Omental fat pad (tissue), 4 donors: ENCODE measurements around the gene ARHGAP15. TPM values are rescaled to one million over a fixed set of nuclear protein-coding genes. Genes with fewer than 3 reads are reported as not detected.

Experiments used
- ATAC-seq: fragments of 150-250 bp; one replicate; pipeline ENCODE4 v1.9.1; 2016; ENCODE audit warnings: mild to moderate bottlenecking, moderate library complexity; ENCODE audit not compliant: low FRiP score
- DNase-seq: peaks from one replicate; pipeline ENCODE4 v3.0.0-alpha.2; 2019; ENCODE audit warnings: low spot score
- CTCF ChIP-seq, 3 donors: fragments of 450-650 bp; IDR thresholded peaks; one replicate each; pipeline ENCODE4 v1.5.1; 2016 to 2017; ENCODE audit warnings: antibody characterized with exemption in 3 of 3, mild to moderate bottlenecking in 3 of 3, moderate library complexity in 2 of 3
- total RNA-seq, 4 donors: library from RNA; depleted of rRNA; stranded (reverse); fragments of >200 nt; gene quantifications; one replicate each; pipeline ENCODE4 v1.1.0, GENCODE V29; 2016

ARHGAP15 gene
- total RNA-seq, 4 donors from 2014 or later = 12.2 to 27.6 (median 20.7) TPM

- ATAC-seq = no peak
- TF ChIP-seq CTCF (IDR thresholded peaks at IDR 0.05) = no peak
Observed at GRCh38 chr2:143635936-143636335, 506.7 kb downstream of the ARHGAP15 start.

GRCh38 chr2:143640826-143641225, 511.6 kb downstream of the ARHGAP15 start:
- ATAC-seq (no peak), DNase-seq (no peak)
- TF ChIP-seq CTCF (IDR thresholded peaks at IDR 0.05) = no peak

More at GRCh38 chr2:143635936-143636335, 506.7 kb downstream of the ARHGAP15 start:
- no peak for DNase-seq

- DNase-seq = no peak
- no peak for TF ChIP-seq CTCF (IDR thresholded peaks at IDR 0.05)
- no peak for ATAC-seq
Observed at GRCh38 chr2:143645921-143646645, 516.9 kb downstream of the ARHGAP15 start.

GRCh38 chr2:143649226-143649740, 520.1 kb downstream of the ARHGAP15 start:
- DNase-seq (no peak), ATAC-seq (no peak)
- TF ChIP-seq CTCF (IDR thresholded peaks at IDR 0.05) = no peak

GRCh38 chr2:143652692-143653091, 523.5 kb downstream of the ARHGAP15 start:
- no peak for ATAC-seq
- no peak for TF ChIP-seq CTCF (IDR thresholded peaks at IDR 0.05)
- no peak for DNase-seq

GRCh38 chr2:143668234-143668633, 539.0 kb downstream of the ARHGAP15 start:
- TF ChIP-seq CTCF (IDR thresholded peaks at IDR 0.05) = no peak
- no peak for ATAC-seq
- no peak for DNase-seq

- TF ChIP-seq CTCF (IDR thresholded peaks at IDR 0.05) = no peak
- no peak for DNase-seq
- no peak for ATAC-seq
Observed at GRCh38 chr2:143674051-143674450, 544.8 kb downstream of the ARHGAP15 start.
